GM10248 (cell line): ENCODE measurements around the gene HSPA1L.
A peak's percentile ranks its signal among the peaks of the same experiment; 100 is the strongest.

Source experiments
- CTCF ChIA-PET: fragments of 300-600 bp; sonication (Branson Sonifier 250); formaldehyde crosslinking; extraction: SDS; loops from one replicate; lab custom pipeline; 2021; ENCODE audit warnings: antibody characterized with exemption; lab: Yijun Ruan, JAX
- POLR2A ChIA-PET: fragments of 350-650 bp; sonication (Branson Sonifier 250); formaldehyde crosslinking; extraction: SDS; loops from one replicate; lab custom pipeline; 2020; ENCODE audit warnings: antibody characterized with exemption; lab: Yijun Ruan, JAX
- DNase-seq: peaks from one replicate; pipeline ENCODE4 v3.0.0; 2012; ENCODE audit errors: extremely low spot score
- CTCF ChIP-seq: IDR thresholded peaks from 2 replicates; pipeline ENCODE4 v1.5.1; 2012; ENCODE audit warnings: mild to moderate bottlenecking, low read depth; ENCODE audit errors: extremely low read depth, missing control alignments, control extremely low read depth

Gene HSPA1L

GRCh38 chr6:31777667-31778050 lies 37.4 kb downstream of the HSPA1L start:
- no peak for TF ChIP-seq CTCF
- no peak for DNase-seq
- POLR2A ChIA-PET: interaction anchor here (0.5 to 0.9 kb wide), 3 partner anchors 50 to 79 kb away, joined by 3 to 5 read pairs (median 4); partner anchors contain the start of gene HSPA1B
- CTCF ChIA-PET: interaction anchor here (1.0 to 4.6 kb wide), 5 partner anchors 8 to 48 kb away, joined by 3 to 31 read pairs (median 3); partner anchors contain the start of gene LSM2

- CTCF ChIA-PET: interaction anchor here (1.0 to 1.8 kb wide), 5 partner anchors 9 to 47 kb away, joined by 3 to 6 read pairs (median 3); partner anchors contain the start of gene LSM2
These were observed 38.0 kb downstream of the HSPA1L start, which contains the start of gene VWA7 for GRCh38 chr6:31776989-31777666. TSS of gene VWA7 (minus strand) at chr6:31777328. CDS start at chr6:31776779, 549 bp downstream.

GRCh38 chr6:31776485-31776988 lies 38.5 kb downstream of the HSPA1L start:
- TF ChIP-seq CTCF: no peak
- POLR2A ChIA-PET: no interaction called here
- DNase-seq: no peak
- CTCF ChIA-PET: interaction anchor here (1.1 kb wide), 1 partner anchor 15 kb away, joined by 3 read pairs; no protein-coding TSS in a partner anchor

More at GRCh38 chr6:31776989-31777666, 38.0 kb downstream of the HSPA1L start, which contains the start of gene VWA7:
- TF ChIP-seq CTCF: no peak
- POLR2A ChIA-PET: interaction anchor here (0.5 to 0.9 kb wide), 3 partner anchors 50 to 80 kb away, joined by 3 to 5 read pairs (median 4); partner anchors contain the start of gene HSPA1B
- DNase-seq: peak; percentile 93

- DNase-seq: no peak
- POLR2A ChIA-PET: interaction anchor here (0.7 kb wide), 1 partner anchor 406 kb away, joined by 6 read pairs; no protein-coding TSS in a partner anchor
- CTCF ChIA-PET: interaction anchor here (1.0 to 2.8 kb wide), 5 partner anchors 8 to 349 kb away, joined by 3 to 10 read pairs (median 4); no protein-coding TSS in a partner anchor
- no peak for TF ChIP-seq CTCF
These were observed 39.2 kb downstream of the HSPA1L start for GRCh38 chr6:31775633-31776484.

- ChIA-PET CTCF (interaction anchor here (1.0 to 2.8 kb wide), 7 partner anchors 9 to 349 kb away, joined by 3 to 10 read pairs (median 4); partner anchors contain the start of gene LSM2), POLR2A (interaction anchor here (0.7 kb wide), 1 partner anchor 407 kb away, joined by 6 read pairs; no protein-coding TSS in a partner anchor)
- no peak for TF ChIP-seq CTCF
- no peak for DNase-seq
These were observed 39.9 kb downstream of the HSPA1L start for GRCh38 chr6:31775184-31775583.

GRCh38 chr6:31771992-31772358 lies 43.1 kb downstream of the HSPA1L start:
- no peak for DNase-seq
- ChIA-PET POLR2A (interaction anchor here (0.7 to 1.4 kb wide), 2 partner anchors 24 to 207 kb away, joined by 4 read pairs; partner anchors contain the start of gene VARS1), CTCF (interaction anchor here (1.0 to 4.0 kb wide), 5 partner anchors 19 to 59 kb away, joined by 3 to 73 read pairs (median 4); partner anchors contain the start of genes CLIC1, MSH5 and VARS1)
- no peak for TF ChIP-seq CTCF
